HEK293 (cell line): ENCODE results near the gene CTIF.

Source experiments
- CTCF ChIA-PET: fragments of 350-600 bp; formaldehyde crosslinking; extraction: SDS; loops from one replicate; lab custom pipeline; 2021; ENCODE audit warnings: antibody characterized with exemption; lab: Yijun Ruan, JAX
- POLR2A ChIA-PET: fragments of 300-600 bp; formaldehyde crosslinking; extraction: SDS; loops from one replicate; lab custom pipeline; 2020; ENCODE audit warnings: antibody characterized with exemption, inconsistent platforms; lab: Yijun Ruan, JAX
- H3K27ac ChIP-seq: fragments of 200-500 bp; sonication (Bioruptor generic); 2 replicates; pipeline ENCODE4 v1.5.1; 2014; ENCODE audit warnings: low read depth, low read length, control low read depth, inconsistent platforms; ENCODE audit errors: extremely low read depth
- H3K36me3 ChIP-seq, 2 experiments: fragments of 200-500 bp in 1 of 2; sonication (Bioruptor generic) in 1 of 2; 1 replicate in 1 of 2; 2 replicates in 1 of 2; pipeline ENCODE4 v1.5.1; 2014 to 2017; ENCODE audit warnings: inconsistent platforms in 2 of 2, low read length in 2 of 2; ENCODE audit not compliant: control insufficient read depth in 2 of 2, insufficient read depth in 1 of 2
- H3K4me1 ChIP-seq: fragments of 200-500 bp; sonication (Bioruptor generic); 2 replicates; pipeline ENCODE4 v1.5.1; 2014; ENCODE audit warnings: mild to moderate bottlenecking, low read length, inconsistent platforms; ENCODE audit not compliant: control insufficient read depth, insufficient read depth
- H3K4me3 ChIP-seq: 2 replicates; pipeline ENCODE4 v1.5.1; 2011; ENCODE audit warnings: low read depth, mild to moderate bottlenecking, control low read depth, low read length, moderate library complexity
- H3K9me3 ChIP-seq: fragments of 200-500 bp; sonication (Bioruptor generic); 2 replicates; pipeline ENCODE4 v1.5.1; 2014; ENCODE audit warnings: low read depth, low read length, inconsistent platforms; ENCODE audit not compliant: control insufficient read depth, insufficient read depth
- GLI4 ChIP-seq: fragments of 450-650 bp; formaldehyde crosslinking; IDR thresholded peaks from 2 replicates; pipeline ENCODE4 v1.5.1; 2016; ENCODE audit warnings: missing biosample characterization, missing genetic modification characterization
- GLIS1 ChIP-seq: fragments of 450-650 bp; formaldehyde crosslinking; IDR thresholded peaks from 2 replicates; pipeline ENCODE4 v1.5.1; 2016; ENCODE audit warnings: missing biosample characterization, missing genetic modification characterization
- OVOL3 ChIP-seq: fragments of 450-650 bp; formaldehyde crosslinking; IDR thresholded peaks from 2 replicates; pipeline ENCODE4 v1.5.1; 2016; ENCODE audit warnings: missing biosample characterization, missing genetic modification characterization
- PRDM4 ChIP-seq: fragments of 450-650 bp; formaldehyde crosslinking; IDR thresholded peaks from 2 replicates; pipeline ENCODE4 v1.5.1; 2017; ENCODE audit warnings: missing biosample characterization, missing genetic modification characterization
- SETDB1 ChIP-seq: IDR thresholded peaks from one replicate; pipeline ENCODE4 v1.6.1; 2017; ENCODE audit warnings: mild to moderate bottlenecking, low read length, moderate library complexity, mixed read lengths; ENCODE audit not compliant: insufficient read length
- ZBTB21 ChIP-seq: fragments of 450-650 bp; formaldehyde crosslinking; IDR thresholded peaks from 2 replicates; pipeline ENCODE4 v1.5.1; 2017; ENCODE audit warnings: missing biosample characterization, missing genetic modification characterization
- ZBTB49 ChIP-seq: fragments of 450-650 bp; formaldehyde crosslinking; IDR thresholded peaks from 2 replicates; pipeline ENCODE4 v1.5.1; 2016; ENCODE audit warnings: missing biosample characterization, missing genetic modification characterization, low read depth
- ZNF155 ChIP-seq: fragments of 450-650 bp; formaldehyde crosslinking; IDR thresholded peaks from 2 replicates; pipeline ENCODE4 v1.5.1; 2016; ENCODE audit warnings: missing biosample characterization, missing genetic modification characterization
- ZNF211 ChIP-seq: fragments of 450-650 bp; formaldehyde crosslinking; IDR thresholded peaks from 2 replicates; pipeline ENCODE4 v1.5.1; 2016; ENCODE audit warnings: low read depth, missing biosample characterization, missing genetic modification characterization
- ZNF214 ChIP-seq: fragments of 450-650 bp; formaldehyde crosslinking; IDR thresholded peaks from 2 replicates; pipeline ENCODE4 v1.5.1; 2017; ENCODE audit warnings: missing biosample characterization, mild to moderate bottlenecking, missing genetic modification characterization, borderline replicate concordance
- ZNF292 ChIP-seq: fragments of 450-650 bp; formaldehyde crosslinking; IDR thresholded peaks from 2 replicates; pipeline ENCODE4 v1.5.1; 2016; ENCODE audit warnings: low read depth, missing biosample characterization, missing genetic modification characterization, borderline replicate concordance
- ZNF521 ChIP-seq: fragments of 450-650 bp; formaldehyde crosslinking; IDR thresholded peaks from 2 replicates; pipeline ENCODE4 v1.5.1; 2017; ENCODE audit warnings: missing biosample characterization, mild to moderate bottlenecking, missing genetic modification characterization
- ZNF558 ChIP-seq: fragments of 450-650 bp; formaldehyde crosslinking; IDR thresholded peaks from 2 replicates; pipeline ENCODE4 v1.5.1; 2016; ENCODE audit warnings: missing biosample characterization, missing genetic modification characterization
- ZNF621 ChIP-seq: fragments of 450-650 bp; formaldehyde crosslinking; IDR thresholded peaks from 2 replicates; pipeline ENCODE4 v1.5.1; 2017; ENCODE audit warnings: missing biosample characterization, missing genetic modification characterization
- ZNF623 ChIP-seq: fragments of 450-650 bp; formaldehyde crosslinking; IDR thresholded peaks from 2 replicates; pipeline ENCODE4 v1.5.1; 2016; ENCODE audit warnings: missing biosample characterization, missing genetic modification characterization
- ZNF658 ChIP-seq: fragments of 450-650 bp; formaldehyde crosslinking; IDR thresholded peaks from 2 replicates; pipeline ENCODE4; 2016; ENCODE audit warnings: missing biosample characterization, missing genetic modification characterization
- ZNF664 ChIP-seq: fragments of 450-650 bp; formaldehyde crosslinking; IDR thresholded peaks from 2 replicates; pipeline ENCODE4 v1.5.1; 2016; ENCODE audit warnings: missing biosample characterization, missing genetic modification characterization
- ZNF777 ChIP-seq: fragments of 450-650 bp; formaldehyde crosslinking; IDR thresholded peaks from 2 replicates; pipeline ENCODE4 v1.5.1; 2017; ENCODE audit warnings: missing biosample characterization, missing genetic modification characterization, borderline replicate concordance
- ZNF830 ChIP-seq: fragments of 450-650 bp; IDR thresholded peaks from 2 replicates; pipeline ENCODE4 v1.5.0; 2018; ENCODE audit warnings: missing biosample characterization, missing genetic modification characterization, low read depth, mild to moderate bottlenecking, moderate library complexity

Gene CTIF

DNA sequence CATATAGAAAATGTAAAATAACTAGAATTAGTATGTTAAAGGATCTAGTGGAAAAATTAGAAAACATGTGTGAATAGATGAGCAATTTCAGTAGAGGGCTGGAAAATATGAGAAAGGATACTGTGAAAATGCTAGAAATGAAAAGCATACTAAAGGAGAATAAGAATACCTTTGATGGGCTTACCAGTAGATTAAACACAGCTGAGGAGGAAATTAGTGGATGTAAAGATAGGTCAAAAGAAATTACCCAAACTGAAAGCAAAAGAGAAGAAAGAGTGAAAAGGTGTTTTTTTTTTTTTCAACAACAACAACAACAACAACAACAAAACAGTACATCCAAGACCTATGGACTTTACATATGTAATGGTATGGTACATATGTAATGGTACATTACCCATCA, 41.0 kb upstream of the CTIF start:
- H3K36me3 ChIP-seq, result no peaks in the 10 kb centered on the region
- H3K4me3 ChIP-seq, result no peak overlapping the region
- no peaks in the 10 kb centered on the region for H3K4me1 ChIP-seq
- no peaks in the 10 kb centered on the region for H3K9me3 ChIP-seq
- ChIA-PET CTCF (interaction anchor here (0.9 kb wide), 1 partner anchor 13 kb away, joined by 3 read pairs; no protein-coding TSS in a partner anchor), POLR2A (no interaction called here)
- TF ChIP-seq GLIS1 (tag by site-specific recombination) (no peak), SETDB1 (peak; percentile 29)
- TF ChIP-seq, all 188 proteins: peak for 1
- no peak overlapping the region for H3K27ac ChIP-seq

DNA sequence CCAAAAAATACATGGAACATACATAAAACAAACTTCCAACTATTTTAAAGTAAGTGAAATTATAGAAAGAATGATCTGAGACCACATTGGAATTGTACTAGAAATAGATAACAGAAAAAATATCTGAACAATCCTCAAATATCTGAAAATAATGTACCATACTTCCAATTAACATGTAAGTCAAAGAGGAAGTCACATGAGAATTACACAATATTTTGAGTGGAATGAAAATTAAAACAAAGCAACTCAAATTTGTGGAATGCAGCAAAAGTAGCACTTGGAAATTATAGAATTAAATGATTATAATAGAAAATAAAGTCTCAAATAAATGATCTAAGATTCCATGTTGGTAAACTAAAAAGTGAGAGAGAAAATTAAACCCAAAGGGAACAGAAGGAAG, 38.3 kb upstream of the CTIF start:
- ChIA-PET POLR2A (no interaction called here), CTCF (no interaction called here)

DNA sequence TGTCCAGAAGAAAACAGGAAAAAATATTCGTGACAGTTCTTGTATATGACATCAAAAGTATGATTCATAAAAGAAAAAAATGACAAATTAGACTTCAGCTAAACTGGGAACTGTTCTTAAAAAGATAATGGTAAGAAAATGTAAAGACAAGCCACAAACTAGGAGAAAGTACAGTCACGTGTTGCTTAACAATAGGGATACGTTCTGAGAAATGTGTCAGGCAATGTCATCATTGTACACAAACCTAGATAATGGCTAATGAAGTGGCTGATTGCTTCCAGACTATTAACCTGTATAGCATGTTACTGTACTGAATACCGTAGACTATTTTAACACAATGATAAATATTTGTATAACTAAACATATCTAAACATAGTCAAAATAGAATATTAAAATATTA, 35.9 kb upstream of the CTIF start:
- Histone ChIP-seq H3K36me3 (no peaks in the 10 kb centered on the region), H3K4me1 (no peaks in the 10 kb centered on the region), H3K4me3 (no peak overlapping the region), H3K27ac (no peak overlapping the region)
- POLR2A ChIA-PET, result no interaction called here
- TF ChIP-seq ZNF214 (tag by site-specific recombination), result no peak
- no peak for TF ChIP-seq ZNF155 (tag by site-specific recombination)
- TF ChIP-seq ZNF664 (tag by site-specific recombination), result no peak
- TF ChIP-seq ZNF521 (tag by site-specific recombination), result no peak
- TF ChIP-seq, all 188 proteins: peak for 0
- CTCF ChIA-PET, result no interaction called here
- no peaks in the 10 kb centered on the region for H3K9me3 ChIP-seq

More for the DNA sequence above, 38.3 kb upstream of the CTIF start:
- TF ChIP-seq ZNF621 (no peak), ZNF830 (tag by site-specific recombination) (no peak), PRDM4 (tag by site-specific recombination) (no peak), ZNF558 (tag by site-specific recombination) (no peak), ZBTB21 (tag by site-specific recombination) (no peak), ZNF211 (no peak), ZNF777 (tag by site-specific recombination) (no peak), ZNF623 (tag by site-specific recombination) (no peak), GLI4 (tag by site-specific recombination) (no peak), ZNF658 (tag by site-specific recombination) (no peak), OVOL3 (tag by site-specific recombination) (no peak), ZBTB49 (tag by site-specific recombination) (no peak), ZNF292 (tag by site-specific recombination) (no peak)
- Histone ChIP-seq H3K4me1 (no peaks in the 10 kb centered on the region), H3K27ac (no peak overlapping the region), H3K9me3 (no peaks in the 10 kb centered on the region), H3K4me3 (no peak overlapping the region), H3K36me3 (no peaks in the 10 kb centered on the region)
